Activated effector memory CD4-positive, alpha-beta T cell treated with anti-CD3 and anti-CD28 coated beads, Interleukin-2, amount 50 U/mL, for 16 hours (primary cell): ENCODE results near the gene CRB1.

ENCODE experiments used
- DNase-seq: peaks from one replicate; pipeline ENCODE4 v3.0.0-alpha.2; 2020

CRB1 gene

GRCh38 chr1:197268012-197268411 lies at the start of gene CRB1:
TSS of gene CRB1 (plus strand) at chr1:197268252. CDS start at chr1:197268413, 161 bp downstream.
- no peak for DNase-seq

- DNase-seq = no peak
Observed at GRCh38 chr1:197218857-197219256, 49.2 kb upstream of the CRB1 start.

- DNase-seq = no peak
Observed at GRCh38 chr1:197222025-197222685, 45.9 kb upstream of the CRB1 start.

GRCh38 chr1:197222780-197223179 lies 45.3 kb upstream of the CRB1 start:
- no peak for DNase-seq

- DNase-seq = no peak
Observed at GRCh38 chr1:197224160-197224559, 43.9 kb upstream of the CRB1 start.

- DNase-seq = no peak
Observed at GRCh38 chr1:197225611-197226010, 42.4 kb upstream of the CRB1 start.

- DNase-seq = no peak
Observed at GRCh38 chr1:197234581-197234980, 33.5 kb upstream of the CRB1 start.

GRCh38 chr1:197235355-197235754 lies 32.7 kb upstream of the CRB1 start:
- no peak for DNase-seq

GRCh38 chr1:197247465-197247864 lies 20.6 kb upstream of the CRB1 start:
- no peak for DNase-seq

GRCh38 chr1:197249324-197249723 lies 18.7 kb upstream of the CRB1 start:
- no peak for DNase-seq

- DNase-seq = no peak
Observed at GRCh38 chr1:197250616-197251015, 17.4 kb upstream of the CRB1 start.

GRCh38 chr1:197252973-197253372 lies 15.1 kb upstream of the CRB1 start:
- DNase-seq = no peak

GRCh38 chr1:197254866-197255265 lies 13.2 kb upstream of the CRB1 start:
- DNase-seq = no peak

- DNase-seq = no peak
Observed at GRCh38 chr1:197264936-197265567, 3.0 kb upstream of the CRB1 start.

GRCh38 chr1:197269053-197269452 lies 1.0 kb downstream of the CRB1 start:
- DNase-seq = no peak

GRCh38 chr1:197272791-197273190 lies 4.7 kb downstream of the CRB1 start:
- no peak for DNase-seq

GRCh38 chr1:197277166-197277565 lies 9.1 kb downstream of the CRB1 start:
- DNase-seq = no peak

- no peak for DNase-seq
Observed at GRCh38 chr1:197284325-197284724, 16.3 kb downstream of the CRB1 start.

GRCh38 chr1:197284966-197285365 lies 16.9 kb downstream of the CRB1 start:
- no peak for DNase-seq

GRCh38 chr1:197285526-197286205 lies 17.6 kb downstream of the CRB1 start:
- no peak for DNase-seq

- DNase-seq = no peak
Observed at GRCh38 chr1:197286634-197287033, 18.6 kb downstream of the CRB1 start.

- DNase-seq = no peak
Observed at GRCh38 chr1:197287863-197288262, 19.8 kb downstream of the CRB1 start.

GRCh38 chr1:197302775-197303174 lies 34.7 kb downstream of the CRB1 start:
- DNase-seq = no peak

- DNase-seq = no peak
Observed at GRCh38 chr1:197303463-197303862, 35.4 kb downstream of the CRB1 start.
